ENCODE measurements around the gene FAIM2. TPM values are rescaled to one million over a fixed set of nuclear protein-coding genes. Genes with fewer than 3 reads are reported as not detected.

FAIM2 gene
- polyA plus RNA-seq, 3 donors: 2.1 to 5.9 (median 2.8) TPM

- DNase-seq (ENCODE audit: low read depth in 3 of 3, low spot score in 2 of 3): no peak
Measured at GRCh38 chr12:49941556-49942511, 38.1 kb upstream of the FAIM2 start.

GRCh38 chr12:49939707-49940106, 36.0 kb upstream of the FAIM2 start:
- DNase-seq (ENCODE audit: low read depth in 3 of 3, low spot score in 2 of 3): no peak

DNA sequence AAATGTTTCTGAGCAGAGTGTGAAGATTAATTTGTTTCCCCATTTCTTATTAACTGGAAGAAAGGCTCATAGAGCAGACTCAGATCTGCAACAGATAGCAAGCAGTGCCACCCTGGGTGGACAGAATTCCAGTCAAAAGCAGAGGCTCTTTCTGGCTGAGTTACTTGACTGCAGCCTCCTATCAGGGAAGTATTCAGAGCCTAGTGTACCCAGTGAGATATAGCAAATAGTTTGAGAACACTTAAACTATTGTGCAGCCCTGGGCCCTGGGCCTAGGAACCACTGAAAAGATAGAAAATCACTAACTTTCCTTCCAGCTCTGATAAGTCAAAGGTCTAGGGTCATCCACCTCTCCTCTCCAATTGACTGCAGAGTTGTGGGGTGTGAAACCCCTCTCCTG, 35.6 kb upstream of the FAIM2 start:
- no peak for DNase-seq (ENCODE audit: low read depth in 3 of 3, low spot score in 2 of 3)

DNA sequence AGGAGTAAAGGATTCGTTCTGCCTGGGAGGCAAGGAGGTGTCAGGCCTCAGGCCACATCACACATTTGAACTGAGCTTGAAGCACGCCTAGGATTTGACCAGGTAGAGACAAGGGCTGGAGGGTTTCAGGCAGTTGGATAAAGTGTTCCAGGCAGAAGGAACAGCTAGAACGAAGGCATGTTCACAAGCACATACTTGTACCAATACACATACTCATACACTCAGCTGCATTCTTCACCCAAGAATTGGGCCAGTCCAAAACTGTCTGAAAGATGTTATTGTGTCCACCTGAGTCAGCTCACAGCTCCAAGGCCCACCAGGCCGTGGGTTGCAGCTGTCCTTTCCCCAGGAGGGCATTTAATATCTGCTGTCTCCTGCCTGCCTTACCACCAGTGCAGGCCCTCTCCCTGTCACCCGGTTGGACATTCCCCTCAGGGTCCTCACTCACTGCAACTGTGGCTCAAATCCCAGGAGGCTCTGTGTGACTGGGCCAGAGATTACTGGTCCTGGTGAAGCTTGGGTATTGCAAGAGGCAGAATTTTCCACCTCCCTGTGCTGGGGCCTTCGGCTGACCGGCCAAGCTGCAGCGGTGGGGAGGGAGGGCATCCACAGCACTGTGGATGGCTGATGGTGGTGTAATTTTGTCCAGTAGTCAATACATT, 34.1 kb upstream of the FAIM2 start:
- no peak for DNase-seq (ENCODE audit: low read depth in 3 of 3, low spot score in 2 of 3)

GRCh38 chr12:49936925-49937324, 33.2 kb upstream of the FAIM2 start:
- DNase-seq (ENCODE audit: low read depth in 3 of 3, low spot score in 2 of 3): no peak

GRCh38 chr12:49934505-49934904, 30.8 kb upstream of the FAIM2 start:
- DNase-seq (ENCODE audit: low read depth in 3 of 3, low spot score in 2 of 3): no peak

DNA sequence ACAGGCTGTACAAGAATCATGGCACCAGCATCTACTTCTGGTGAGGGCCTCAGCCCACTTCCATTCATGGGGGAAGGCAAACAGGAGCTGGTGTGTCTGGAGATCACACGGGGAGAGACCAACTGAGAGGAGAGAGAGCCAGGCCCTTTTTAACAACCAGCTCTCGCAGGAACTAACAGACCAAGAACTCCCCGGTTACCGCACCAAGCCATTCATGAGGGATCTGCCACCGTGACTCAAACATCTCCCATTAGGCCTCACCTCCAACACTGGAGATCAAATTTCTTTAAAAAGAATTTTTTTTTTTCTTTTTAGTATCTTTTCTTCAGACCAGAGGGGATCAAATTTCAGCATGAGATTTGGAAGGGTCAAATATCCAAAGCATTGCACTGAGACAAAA, 30.1 kb upstream of the FAIM2 start:
- DNase-seq (ENCODE audit: low read depth in 3 of 3, low spot score in 2 of 3): no peak

DNA sequence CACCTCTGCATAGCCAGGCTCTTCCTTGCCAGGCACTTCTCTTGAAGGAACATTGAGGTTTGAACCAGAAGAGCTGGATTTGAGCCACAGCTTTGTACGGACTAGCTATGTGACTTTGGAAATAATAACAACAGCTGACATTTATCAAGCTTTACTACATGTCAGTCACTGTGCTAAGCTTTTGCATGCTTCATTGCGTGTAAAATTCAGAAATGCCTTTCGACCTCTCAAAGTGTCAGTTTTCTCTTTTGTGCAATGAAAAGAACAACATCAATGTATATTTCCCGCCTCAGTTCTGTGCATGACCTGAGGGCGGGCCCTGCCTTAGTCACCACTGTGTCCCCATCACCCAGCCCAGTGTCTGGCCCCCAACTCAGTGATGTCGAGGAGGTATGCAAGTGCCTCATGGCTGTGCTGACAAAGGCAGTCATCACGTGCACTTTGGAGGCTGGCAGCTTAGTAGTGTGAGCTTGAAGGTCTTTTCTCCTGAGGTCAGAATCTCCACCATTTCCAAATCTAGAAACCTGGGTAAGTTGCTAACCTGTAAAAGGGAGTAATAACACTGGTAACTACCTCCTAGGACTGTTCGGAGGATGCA, 28.9 kb upstream of the FAIM2 start:
- no peak for DNase-seq (ENCODE audit: low read depth in 3 of 3, low spot score in 2 of 3)

DNA sequence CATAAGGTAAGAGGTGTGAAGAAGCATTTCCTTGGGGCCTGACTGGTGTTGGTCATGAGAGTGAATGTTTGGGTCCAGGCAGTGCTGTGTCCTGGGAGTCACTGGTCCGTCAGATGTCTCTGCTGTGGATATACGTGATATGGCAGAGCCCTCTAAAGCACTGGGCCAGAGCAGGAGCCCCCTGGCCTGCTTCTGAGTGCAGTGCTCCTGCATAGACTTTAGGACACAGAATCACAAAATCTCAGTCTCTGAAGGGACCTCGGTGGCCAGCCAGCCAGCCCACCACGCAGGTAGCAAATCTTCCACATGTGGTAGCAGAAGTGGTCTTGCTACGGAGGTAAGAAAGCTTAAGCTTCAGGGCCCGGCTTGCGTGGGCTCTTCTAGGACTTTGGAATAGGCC, 28.3 kb upstream of the FAIM2 start:
- no peak for DNase-seq (ENCODE audit: low read depth in 3 of 3, low spot score in 2 of 3)

- no peak for DNase-seq (ENCODE audit: low read depth in 3 of 3, low spot score in 2 of 3)
Measured at GRCh38 chr12:49930515-49931288, 27.0 kb upstream of the FAIM2 start.

DNA sequence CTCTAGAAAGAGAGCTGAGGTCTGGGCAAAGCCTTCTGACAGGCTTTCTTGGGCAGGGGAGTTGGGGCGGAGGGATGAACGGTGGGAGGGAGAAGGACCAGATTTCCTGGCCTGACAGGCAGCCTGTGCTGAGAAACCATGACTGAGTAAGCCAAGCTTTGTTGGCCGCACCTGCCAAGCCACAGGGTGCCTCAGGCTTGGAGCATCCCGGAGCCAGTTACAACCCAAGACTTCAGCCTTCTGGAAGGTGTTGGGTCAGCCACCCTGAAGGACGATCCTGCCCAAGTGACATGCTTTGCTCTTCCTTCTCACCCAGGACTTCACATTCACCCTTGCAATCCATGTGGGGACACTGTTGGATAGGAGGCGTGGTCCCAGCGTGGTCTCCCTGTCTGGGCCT, 25.9 kb upstream of the FAIM2 start:
- no peak for DNase-seq (ENCODE audit: low read depth in 3 of 3, low spot score in 2 of 3)

DNA sequence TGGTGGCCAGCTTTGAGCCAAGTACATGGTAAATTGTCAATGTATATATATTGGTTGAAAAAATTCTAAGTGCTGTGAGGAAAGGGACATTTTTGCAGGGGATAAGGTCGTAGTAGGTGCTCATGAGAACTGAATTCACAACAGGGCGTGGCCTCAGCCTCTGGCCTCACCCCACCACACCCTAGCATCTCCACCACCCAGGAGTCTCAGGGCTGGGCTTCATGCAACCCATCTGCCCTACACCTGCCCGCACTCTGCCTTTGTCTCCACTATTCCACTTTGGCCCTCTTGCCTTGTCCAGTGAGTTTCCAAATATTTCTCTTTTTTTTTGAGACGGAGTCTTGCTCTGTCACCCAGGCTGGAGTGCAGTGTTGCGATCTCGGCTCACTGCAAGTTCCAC, 24.8 kb upstream of the FAIM2 start:
- DNase-seq (ENCODE audit: low read depth in 3 of 3, low spot score in 2 of 3): no peak

GRCh38 chr12:49925433-49926204, 21.9 kb upstream of the FAIM2 start:
- no peak for DNase-seq (ENCODE audit: low read depth in 3 of 3, low spot score in 2 of 3)

- no peak for DNase-seq (ENCODE audit: low read depth in 3 of 3, low spot score in 2 of 3)
Measured at GRCh38 chr12:49924628-49925246, 21.0 kb upstream of the FAIM2 start.

GRCh38 chr12:49923880-49924556, 20.3 kb upstream of the FAIM2 start:
- no peak for DNase-seq (ENCODE audit: low read depth in 3 of 3, low spot score in 2 of 3)

GRCh38 chr12:49923035-49923644, 19.4 kb upstream of the FAIM2 start:
- no peak for DNase-seq (ENCODE audit: low read depth in 3 of 3, low spot score in 2 of 3)

DNA sequence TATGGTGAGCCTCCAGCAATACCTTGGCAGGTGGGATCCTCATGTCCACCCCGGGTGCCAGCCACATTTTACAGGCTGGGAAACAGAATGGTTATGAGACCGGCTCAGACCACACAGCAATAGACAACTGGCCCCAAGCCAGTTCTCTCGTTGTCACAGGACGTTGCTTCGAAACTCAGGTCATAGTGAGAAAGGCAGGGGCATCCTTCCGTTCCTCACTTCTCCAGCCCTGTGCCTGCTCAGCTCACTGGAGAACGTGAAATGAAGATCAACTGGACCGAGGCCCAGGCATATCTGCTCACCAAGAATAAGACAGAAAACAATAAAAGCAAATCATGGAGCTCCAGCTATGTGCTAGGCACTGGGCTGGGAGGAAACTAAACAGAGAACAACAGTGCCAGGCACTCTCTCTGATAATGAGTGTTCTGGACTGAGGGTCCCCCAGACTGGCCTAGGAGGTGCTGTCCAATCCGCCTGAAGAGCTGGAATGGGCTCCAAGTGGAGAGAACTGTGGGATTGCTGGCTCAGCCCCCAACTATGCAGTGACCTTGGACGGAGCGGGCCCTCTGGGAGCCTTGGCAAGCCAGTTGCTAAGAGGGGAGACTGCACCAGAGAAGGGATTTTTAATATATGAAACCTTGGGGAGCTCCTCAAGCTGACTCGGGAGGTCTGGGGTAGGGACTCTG, 18.8 kb upstream of the FAIM2 start:
- DNase-seq (ENCODE audit: low read depth in 3 of 3, low spot score in 2 of 3): no peak

- no peak for DNase-seq (ENCODE audit: low read depth in 3 of 3, low spot score in 2 of 3)
Measured at GRCh38 chr12:49921936-49922335, 18.2 kb upstream of the FAIM2 start.

Measured in right renal cortex interstitium (tissue), 3 donors.